Naive B cell (primary cell): ENCODE results near the gene ASAP2. TPM values are rescaled to one million over a fixed set of nuclear protein-coding genes. Genes with fewer than 3 reads are reported as not detected.
A peak's percentile ranks its signal among the peaks of the same experiment; 100 is the strongest.

Source experiments
- ATAC-seq, 2 donors: fragments of 150-1000 bp; cut with Tn5 transposase; 2 replicates each; pipeline ENCODE4 v1.10.0; 2021; ENCODE audit warnings: low read depth in 2 of 2, mild to moderate bottlenecking in 2 of 2, moderate library complexity in 2 of 2
- DNase-seq: peaks from one replicate; pipeline ENCODE4 v3.0.0; 2022
- H3K27ac Mint-ChIP-seq, 6 donors: one replicate each; pipeline ENCODE4 v1.8.0; 2020 to 2022; ENCODE audit warnings: mild to moderate bottlenecking in 6 of 6, mixed read lengths in 6 of 6, moderate library complexity in 5 of 6, inconsistent platforms in 2 of 6
- H3K27me3 Mint-ChIP-seq, 3 donors: one replicate each; pipeline ENCODE4 v1.8.0; 2021 to 2022; ENCODE audit warnings: mixed read lengths in 3 of 3, mild to moderate bottlenecking in 1 of 3
- H3K36me3 Mint-ChIP-seq, 2 donors: one replicate each; pipeline ENCODE4 v1.8.0; 2020 to 2022; ENCODE audit warnings: mixed read lengths in 2 of 2, inconsistent platforms in 1 of 2, mild to moderate bottlenecking in 1 of 2
- H3K4me1 Mint-ChIP-seq, 3 donors: one replicate each; pipeline ENCODE4 v1.8.0; 2020 to 2022; ENCODE audit warnings: mixed read lengths in 3 of 3, inconsistent platforms in 1 of 3, mild to moderate bottlenecking in 1 of 3, moderate library complexity in 1 of 3
- H3K4me3 Mint-ChIP-seq, 8 donors: one replicate each; pipeline ENCODE4 v1.8.0; 2020 to 2022; ENCODE audit warnings: mild to moderate bottlenecking in 8 of 8, mixed read lengths in 8 of 8, moderate library complexity in 8 of 8, inconsistent platforms in 2 of 8
- H3K9me3 Mint-ChIP-seq, 7 donors: one replicate each; pipeline ENCODE4 v1.8.0; 2020 to 2022; ENCODE audit warnings: mixed read lengths in 7 of 7, mild to moderate bottlenecking in 5 of 7, inconsistent platforms in 2 of 7, moderate library complexity in 1 of 7
- polyA plus RNA-seq, 6 donors: library from polyadenylated mRNA; unstranded; fragments of 300-500 nt; fragmentation: Illumina TruSeq; gene quantifications; one replicate each; pipeline ENCODE4 v1.2.3, GENCODE V29; 2021; ENCODE audit warnings: low read depth in 6 of 6

Gene ASAP2
- polyA plus RNA-seq, 6 donors from 2014 or later, result 0.09 TPM; not detected in 5

GRCh38 chr2:9232166-9232479 lies 25.5 kb downstream of the ASAP2 start:
- Mint-ChIP-seq H3K4me1 (no peaks in the 10 kb centered on the region), H3K27me3 (peaks cover 6 to 31% (median 15%) of the 10 kb centered on the region in 3 donors), H3K36me3 (no peaks in the 10 kb centered on the region), H3K27ac (no peak overlapping the region), H3K4me3 (no peak overlapping the region), H3K9me3 (no peaks in the 10 kb centered on the region)
- DNase-seq (no peak), ATAC-seq (no peak)

- H3K4me1 Mint-ChIP-seq, result no peaks in the 10 kb centered on the region
Measured at GRCh38 chr2:9232886-9233285, 26.3 kb downstream of the ASAP2 start.

GRCh38 chr2:9234680-9235146 lies 28.1 kb downstream of the ASAP2 start:
- Mint-ChIP-seq H3K4me3 (no peak overlapping the region), H3K36me3 (no peaks in the 10 kb centered on the region), H3K27ac (peak overlapping the region in 1 of 6 donors; percentile 50), H3K4me1 (no peaks in the 10 kb centered on the region), H3K9me3 (no peaks in the 10 kb centered on the region), H3K27me3 (peaks cover 6 to 24% (median 15%) of the 10 kb centered on the region in 3 donors)
- ATAC-seq, result no peak
- DNase-seq, result no peak

More at GRCh38 chr2:9232886-9233285, 26.3 kb downstream of the ASAP2 start:
- H3K27me3 Mint-ChIP-seq, result peaks cover 6 to 31% (median 15%) of the 10 kb centered on the region in 3 donors
- no peak overlapping the region for H3K27ac Mint-ChIP-seq
- DNase-seq, result no peak
- H3K4me3 Mint-ChIP-seq, result no peak overlapping the region
- H3K36me3 Mint-ChIP-seq, result no peaks in the 10 kb centered on the region
- no peak for ATAC-seq
- H3K9me3 Mint-ChIP-seq, result no peaks in the 10 kb centered on the region

- ATAC-seq (no peak), DNase-seq (no peak)
- H3K4me1 Mint-ChIP-seq, result no peaks in the 10 kb centered on the region
- H3K4me3 Mint-ChIP-seq, result peak overlapping the region in 1 of 8 donors; percentile 21
- peak overlapping the region in 2 of 6 donors; percentile 31 to 50 for H3K27ac Mint-ChIP-seq
- no peaks in the 10 kb centered on the region for H3K9me3 Mint-ChIP-seq
- peaks cover 6 to 21% (median 15%) of the 10 kb centered on the region in 3 donors for H3K27me3 Mint-ChIP-seq
- no peaks in the 10 kb centered on the region for H3K36me3 Mint-ChIP-seq
Measured at GRCh38 chr2:9235147-9236044, 28.8 kb downstream of the ASAP2 start.

GRCh38 chr2:9236045-9236344 lies 29.4 kb downstream of the ASAP2 start:
- Mint-ChIP-seq H3K9me3 (no peaks in the 10 kb centered on the region), H3K4me1 (no peaks in the 10 kb centered on the region), H3K27ac (no peak overlapping the region), H3K36me3 (no peaks in the 10 kb centered on the region), H3K4me3 (no peak overlapping the region), H3K27me3 (peaks cover 6 to 19% (median 15%) of the 10 kb centered on the region in 3 donors)
- DNase-seq (no peak), ATAC-seq (no peak)

- H3K27me3 Mint-ChIP-seq, result peaks cover 5 to 10% (median 10%) of the 10 kb centered on the region in 3 donors
- H3K4me3 Mint-ChIP-seq, result no peak overlapping the region
- DNase-seq (no peak), ATAC-seq (no peak)
- no peaks in the 10 kb centered on the region for H3K9me3 Mint-ChIP-seq
- H3K36me3 Mint-ChIP-seq, result no peaks in the 10 kb centered on the region
- no peaks in the 10 kb centered on the region for H3K4me1 Mint-ChIP-seq
- H3K27ac Mint-ChIP-seq, result no peak overlapping the region
Measured at GRCh38 chr2:9236867-9237266, 30.3 kb downstream of the ASAP2 start.

- Mint-ChIP-seq H3K4me1 (no peaks in the 10 kb centered on the region), H3K27me3 (peaks cover 0 to under 1% (median under 1%) of the 10 kb centered on the region in 3 donors), H3K4me3 (no peak overlapping the region), H3K27ac (no peak overlapping the region), H3K9me3 (no peaks in the 10 kb centered on the region), H3K36me3 (no peaks in the 10 kb centered on the region)
- DNase-seq, result no peak
- no peak for ATAC-seq
Measured at GRCh38 chr2:9237831-9238230, 31.2 kb downstream of the ASAP2 start.

- Mint-ChIP-seq H3K27ac (no peak overlapping the region), H3K4me1 (no peaks in the 10 kb centered on the region), H3K36me3 (no peaks in the 10 kb centered on the region), H3K27me3 (no peaks in the 10 kb centered on the region), H3K9me3 (no peaks in the 10 kb centered on the region), H3K4me3 (no peak overlapping the region)
- ATAC-seq (no peak), DNase-seq (no peak)
Measured at GRCh38 chr2:9238591-9239326, 32.1 kb downstream of the ASAP2 start.

- Mint-ChIP-seq H3K27ac (no peak overlapping the region), H3K36me3 (no peaks in the 10 kb centered on the region), H3K4me1 (no peaks in the 10 kb centered on the region), H3K9me3 (no peaks in the 10 kb centered on the region), H3K4me3 (no peak overlapping the region), H3K27me3 (no peaks in the 10 kb centered on the region)
- DNase-seq (no peak), ATAC-seq (no peak)
Measured at GRCh38 chr2:9239616-9240015, 33.0 kb downstream of the ASAP2 start.

GRCh38 chr2:9240745-9241144 lies 34.1 kb downstream of the ASAP2 start:
- Mint-ChIP-seq H3K27ac (no peak overlapping the region), H3K9me3 (no peaks in the 10 kb centered on the region), H3K36me3 (no peaks in the 10 kb centered on the region), H3K4me3 (no peak overlapping the region), H3K4me1 (no peaks in the 10 kb centered on the region), H3K27me3 (no peaks in the 10 kb centered on the region)
- ATAC-seq (no peak), DNase-seq (no peak)

GRCh38 chr2:9241233-9241632 lies 34.6 kb downstream of the ASAP2 start:
- H3K27ac Mint-ChIP-seq, result no peak overlapping the region
- no peak overlapping the region for H3K4me3 Mint-ChIP-seq
- H3K9me3 Mint-ChIP-seq, result no peaks in the 10 kb centered on the region
- ATAC-seq (no peak), DNase-seq (no peak)
- H3K4me1 Mint-ChIP-seq, result no peaks in the 10 kb centered on the region
- H3K36me3 Mint-ChIP-seq, result no peaks in the 10 kb centered on the region
- H3K27me3 Mint-ChIP-seq, result no peaks in the 10 kb centered on the region

GRCh38 chr2:9243357-9243756 lies 36.7 kb downstream of the ASAP2 start:
- H3K4me3 Mint-ChIP-seq, result no peak overlapping the region
- H3K36me3 Mint-ChIP-seq, result no peaks in the 10 kb centered on the region
- no peaks in the 10 kb centered on the region for H3K9me3 Mint-ChIP-seq
- no peaks in the 10 kb centered on the region for H3K27me3 Mint-ChIP-seq
- no peaks in the 10 kb centered on the region for H3K4me1 Mint-ChIP-seq
- ATAC-seq (no peak), DNase-seq (no peak)
- no peak overlapping the region for H3K27ac Mint-ChIP-seq

- DNase-seq (no peak), ATAC-seq (no peak)
- Mint-ChIP-seq H3K4me3 (no peak overlapping the region), H3K27ac (no peak overlapping the region), H3K9me3 (no peaks in the 10 kb centered on the region), H3K4me1 (no peaks in the 10 kb centered on the region), H3K27me3 (no peaks in the 10 kb centered on the region), H3K36me3 (no peaks in the 10 kb centered on the region)
Measured at GRCh38 chr2:9244985-9245544, 38.5 kb downstream of the ASAP2 start.

- DNase-seq (no peak), ATAC-seq (no peak)
- Mint-ChIP-seq H3K9me3 (no peaks in the 10 kb centered on the region), H3K36me3 (no peaks in the 10 kb centered on the region), H3K27ac (no peak overlapping the region), H3K4me1 (no peaks in the 10 kb centered on the region), H3K27me3 (peaks cover 0 to 21% (median 15%) of the 10 kb centered on the region in 3 donors), H3K4me3 (no peak overlapping the region)
Measured at GRCh38 chr2:9247177-9247576, 40.6 kb downstream of the ASAP2 start.
